SK-N-SH (cell line): Measurements from ENCODE around the gene MATN1.

Experiments
- CTCF ChIP-seq: fragments of 200-600 bp; sonication (generic); IDR thresholded peaks from 2 replicates; pipeline ENCODE4 v1.6.1; 2017; ENCODE audit warnings: antibody characterized with exemption, mild to moderate bottlenecking, moderate library complexity
- MAX ChIP-seq: IDR thresholded peaks from 2 replicates; pipeline ENCODE4 v1.4.0; 2012; ENCODE audit warnings: low read depth
- POLR2AphosphoS5 ChIP-seq: IDR thresholded peaks from 2 replicates; pipeline ENCODE4 v1.6.1; 2012; ENCODE audit warnings: low read depth, low read length
- RFX5 ChIP-seq: IDR thresholded peaks from 2 replicates; pipeline ENCODE4 v1.6.1; 2012; ENCODE audit warnings: mild to moderate bottlenecking, improper control_type of control experiment, low read length
- TCF12 ChIP-seq: IDR thresholded peaks from 2 replicates; pipeline ENCODE4 v1.4.0; 2012
- ZBTB33 ChIP-seq: IDR thresholded peaks from 2 replicates; pipeline ENCODE4 v1.4.0; 2012; ENCODE audit warnings: low read depth, borderline replicate concordance

GRCh38 chr1:30724655-30725421 is 1.5 kb upstream of the MATN1 start:
- TF ChIP-seq CTCF (no peak), POLR2AphosphoS5 (no peak), TCF12 (no peak), RFX5 (no peak), ZBTB33 (no peak), MAX (no peak)
